GM21515 (cell line): ENCODE measurements around the gene OTOL1.

ENCODE experiments used
- ATAC-seq: cut with Tn5 transposase; IDR thresholded peaks from one replicate; pipeline ENCODE4 v1.9.1; 2021; ENCODE audit not compliant: unreplicated experiment

OTOL1 gene

GRCh38 chr3:161540594-161540993, 44.0 kb downstream of the OTOL1 start:
- ATAC-seq = peak; percentile 56

- ATAC-seq = no peak
Measured at GRCh38 chr3:161545824-161546223, 49.2 kb downstream of the OTOL1 start.

- no peak for ATAC-seq
Measured at GRCh38 chr3:161548301-161548700, 51.7 kb downstream of the OTOL1 start.

GRCh38 chr3:161549261-161549660, 52.7 kb downstream of the OTOL1 start:
- ATAC-seq = no peak

- no peak for ATAC-seq
Measured at GRCh38 chr3:161550491-161551195, 54.0 kb downstream of the OTOL1 start.

GRCh38 chr3:161551697-161552096, 55.1 kb downstream of the OTOL1 start:
- no peak for ATAC-seq

- no peak for ATAC-seq
Measured at GRCh38 chr3:161552984-161553560, 56.5 kb downstream of the OTOL1 start.
